K562 (cell line): ENCODE measurements around the gene P2RX1. TPM values are rescaled to one million over a fixed set of nuclear protein-coding genes. Genes with fewer than 3 reads are reported as not detected.

Source experiments
- ATAC-seq: fragments of 200-7000 bp; cut with Tn5 transposase; 3 replicates; pipeline ENCODE4 v1.9.1; 2020; ENCODE audit warnings: moderate library complexity
- BruUV-seq: library from RNA; stranded (reverse); fragments of 400-500 nt; replicated peaks from 2 replicates; lab custom pipeline; 2021; lab: Mats Ljungman, UMichigan
- CTCF ChIA-PET: fragments of 300-600 bp; formaldehyde crosslinking; extraction: SDS; loops from one replicate; lab custom pipeline; 2021; ENCODE audit warnings: low intra/inter-chr PET ratio; lab: Yijun Ruan, JAX
- POLR2A ChIA-PET: fragments of 300-600, 350-650 bp; sonication (Branson Sonifier 250); formaldehyde crosslinking; extraction: SDS; loops from one replicate; lab custom pipeline; 2021; ENCODE audit warnings: antibody characterized with exemption, inconsistent platforms; lab: Yijun Ruan, JAX
- DNase-seq, 4 experiments: peaks; one replicate each; pipeline versions ENCODE4 v3.0.0 to v3.0.0-alpha.2; 2011 to 2018; ENCODE audit warnings: low spot score in 3 of 4, mixed read lengths in 3 of 4; ENCODE audit errors: extremely low read depth in 1 of 4
- FAIRE-seq: peaks from 2 replicates; lab custom pipeline; 2011; peaks lifted over from hg19 to GRCh38; lab: Jason Lieb, UNC
- H2AFZ ChIP-seq: 2 replicates; pipeline ENCODE4 v1.6.0; 2011; ENCODE audit warnings: low read depth, low read length, control low read depth, inconsistent platforms
- H3K27ac ChIP-seq: fragments of 200-600 bp; 3 replicates; pipeline ENCODE4 v1.8.0; 2011; ENCODE audit warnings: low read depth, mild to moderate bottlenecking, control low read depth, inconsistent platforms, low read length, moderate library complexity, mixed read lengths; ENCODE audit errors: extremely low read depth
- H3K27me3 ChIP-seq, 2 experiments: fragments of 300-600 bp in 1 of 2; 2 replicates in 1 of 2; 3 replicates in 1 of 2; pipeline versions ENCODE4 v1.6.0 to v1.8.0; 2011; ENCODE audit warnings: inconsistent platforms in 2 of 2, low read length in 2 of 2, mild to moderate bottlenecking in 1 of 2, mixed read lengths in 1 of 2, moderate library complexity in 1 of 2; ENCODE audit not compliant: control insufficient read depth in 2 of 2, insufficient read depth in 2 of 2
- H3K36me3 ChIP-seq: fragments of 300-600 bp; 3 replicates; pipeline ENCODE4 v1.8.0; 2011; ENCODE audit warnings: mild to moderate bottlenecking, low read length, inconsistent platforms; ENCODE audit not compliant: control insufficient read depth, insufficient read depth
- H3K4me1 ChIP-seq, 2 experiments: fragments of 200-600 bp in 1 of 2; replicated peaks in 1 of 2; 2 replicates in 1 of 2; 3 replicates in 1 of 2; pipeline versions ENCODE4 v1.5.1 to v1.8.0; 2011; ENCODE audit warnings: inconsistent platforms in 2 of 2, low read length in 2 of 2, mild to moderate bottlenecking in 1 of 2, mixed read lengths in 1 of 2, moderate library complexity in 1 of 2; ENCODE audit not compliant: control insufficient read depth in 2 of 2, insufficient read depth in 2 of 2
- H3K4me2 ChIP-seq: 2 replicates; pipeline ENCODE4 v1.6.1; 2011; ENCODE audit warnings: low read length, control low read depth, inconsistent platforms, mixed read lengths; ENCODE audit not compliant: insufficient read depth
- H3K4me3 ChIP-seq: fragments of 200-600 bp; sonication (generic), shearing (Covaris generic); 2 replicates; pipeline ENCODE4 v1.5.1; 2016; ENCODE audit warnings: control low read depth, inconsistent platforms
- H3K79me2 ChIP-seq: fragments of 200-600 bp; 3 replicates; pipeline ENCODE4 v1.8.0; 2011; ENCODE audit warnings: low read length, inconsistent platforms; ENCODE audit not compliant: control insufficient read depth, insufficient read depth
- H3K9ac ChIP-seq, 2 experiments: 2 replicates each; pipeline versions ENCODE4 v1.6.0 to v1.6.1; 2011; ENCODE audit warnings: low read depth in 2 of 2, low read length in 2 of 2, control low read depth in 1 of 2, inconsistent platforms in 1 of 2, mild to moderate bottlenecking in 1 of 2, mixed read lengths in 1 of 2; ENCODE audit not compliant: insufficient read depth in 1 of 2
- H3K9me1 ChIP-seq: one replicate; pipeline ENCODE4 v1.6.0; 2011; ENCODE audit warnings: inconsistent platforms, mild to moderate bottlenecking, low read length, moderate library complexity; ENCODE audit not compliant: control insufficient read depth, insufficient read depth
- H3K9me3 ChIP-seq: replicated peaks from 2 replicates; pipeline ENCODE4 v1.5.1; 2011; ENCODE audit warnings: low read depth, low read length, inconsistent platforms; ENCODE audit not compliant: control insufficient read depth, insufficient read depth
- H4K20me1 ChIP-seq: replicated peaks from 2 replicates; pipeline ENCODE4 v1.6.1; 2011; ENCODE audit warnings: low read length, inconsistent platforms, mixed read lengths; ENCODE audit not compliant: control insufficient read depth, insufficient read depth
- DNMT1 ChIP-seq: fragments of 450-650 bp; IDR thresholded peaks from 2 replicates; pipeline ENCODE4 v1.6.1; 2016; ENCODE audit warnings: antibody characterized with exemption, mild to moderate bottlenecking
- E2F8 ChIP-seq: fragments of 450-650 bp; IDR thresholded peaks from 2 replicates; pipeline ENCODE4 v1.7.1; 2018; ENCODE audit warnings: mild to moderate bottlenecking, low read depth; ENCODE audit not compliant: partially characterized antibody
- FOXA3 ChIP-seq, 2 experiments: fragments of 450-650 bp in 1 of 2; sonication (generic) in 1 of 2; formaldehyde crosslinking; IDR thresholded peaks in 1 of 2; conservative IDR thresholded peaks in 1 of 2; 2 replicates each; pipeline versions ENCODE4 v1.4.0 to v1.8.0; 2020 to 2022; ENCODE audit warnings: mild to moderate bottlenecking in 2 of 2, missing genetic modification reagents in 1 of 2
- LARP7 ChIP-seq: fragments of 450-650 bp; IDR thresholded peaks from 2 replicates; pipeline ENCODE4 v1.6.1; 2016
- MAFK ChIP-seq: IDR thresholded peaks from 2 replicates; pipeline ENCODE4 v1.6.1; 2011; ENCODE audit warnings: low read length, improper control_type of control experiment
- MIER1 ChIP-seq: fragments of 450-650 bp; IDR thresholded peaks from 2 replicates; pipeline ENCODE4 v1.6.1; 2016; ENCODE audit warnings: antibody characterized with exemption, mild to moderate bottlenecking, low read depth
- NCOA6 ChIP-seq: fragments of 450-650 bp; IDR thresholded peaks from 2 replicates; pipeline ENCODE4 v1.6.1; 2017; ENCODE audit warnings: mild to moderate bottlenecking
- NFE2L1 ChIP-seq: fragments of 450-650 bp; IDR thresholded peaks from 2 replicates; pipeline ENCODE4 v1.6.1; 2016; ENCODE audit warnings: missing genetic modification characterization, low read depth, mild to moderate bottlenecking, missing compliant biosample characterization, moderate library complexity, borderline replicate concordance
- POLR2AphosphoS5 ChIP-seq: IDR thresholded peaks from 2 replicates; pipeline ENCODE4 v1.6.1; 2011; ENCODE audit warnings: mild to moderate bottlenecking, low read depth, low read length, moderate library complexity; ENCODE audit not compliant: control insufficient read depth, insufficient read depth
- PTTG1 ChIP-seq: fragments of 450-650 bp; IDR thresholded peaks from 2 replicates; pipeline ENCODE4 v1.6.1; 2016; ENCODE audit warnings: low read depth, mild to moderate bottlenecking, missing genetic modification characterization, missing compliant biosample characterization
- RERE ChIP-seq: sonication (generic); formaldehyde crosslinking; IDR thresholded peaks from 2 replicates; pipeline ENCODE4 v1.8.0; 2023; ENCODE audit warnings: missing genetic modification reagents, mild to moderate bottlenecking, borderline replicate concordance
- XRCC5 ChIP-seq: fragments of 200-400 bp; formaldehyde crosslinking; IDR thresholded peaks from 2 replicates; pipeline ENCODE4 v1.6.1; 2017; ENCODE audit warnings: low read depth, mild to moderate bottlenecking, low read length
- ZKSCAN1 ChIP-seq: fragments of 150-350 bp; IDR thresholded peaks from 2 replicates; pipeline ENCODE4 v1.6.1; 2016; ENCODE audit warnings: low read depth, low read length
- WGBS: fragments of 100-300 bp; shearing (Covaris generic); methylation state at CpG from one replicate; pipeline ENCODE4 v1.1.6; 2016; ENCODE audit warnings: low coverage, mixed read lengths; ENCODE audit not compliant: insufficient coverage; ENCODE audit errors: missing lambda C conversion rate; 5-methylcytosine and 5-hydroxymethylcytosine counted together
- in situ Hi-C: fragments of 300-500 bp; cut with MboI; formaldehyde crosslinking; loops from 4 replicates; pipeline ENCODE4 v1.15.0; 2018; ENCODE audit warnings: inconsistent platforms, mixed read lengths
- intact Hi-C: fragments of 100-400 bp; cut with micrococcal nuclease; formaldehyde crosslinking; loops from 2 replicates; pipeline ENCODE4 v1.14.2; 2022
- polyA plus RNA-seq, 8 experiments: library from polyadenylated mRNA; depleted of rRNA in 4 of 8; stranded (reverse) in 5 of 8; unstranded in 3 of 8; fragments of >200 nt; fragmentation: Nextera tagmentation in 2 of 8; fragmentation: Illumina TruSeq in 1 of 8; extraction: Ambion mirVana in 2 of 8; extraction: Trizol in 1 of 8; gene quantifications; 2 replicates each; pipeline versions ENCODE4 v1.2.1 to v1.2.3, GENCODE V29; 2011 to 2014; ENCODE audit warnings: inconsistent platforms in 1 of 8, missing spikeins in 1 of 8
- total RNA-seq, 7 experiments: library from RNA; depleted of rRNA in 6 of 7; stranded (reverse); fragments of >200 nt in 6 of 7; fragmentation: Illumina TruSeq in 2 of 7; extraction: Trizol in 2 of 7; gene quantifications; 2 replicates each; pipeline versions ENCODE4 v1.2.1 to v1.2.3, GENCODE V29; 2011 to 2021; ENCODE audit warnings: low replicate concordance in 1 of 7

The P2RX1 gene
- total and polyA plus RNA-seq, 9 of the 15 experiments (the other 6 are each of a cell fraction or from before 2014, with no cell fraction given), result 0.27 to 20.3 (median 10.3) TPM

- Histone ChIP-seq H4K20me1 (no peaks in the 10 kb centered on the region), H3K9ac (peak overlapping the region; percentile 46 to 90; a peak in 3 of 4 replicates), H3K36me3 (no peaks in the 10 kb centered on the region), H3K4me1 (peaks cover 33 to 70% of the 10 kb centered on the region in 2 experiments), H3K4me3 (peak overlapping the region; percentile 61), H2AFZ (peak overlapping the region; percentile 63), H3K9me1 (no peaks in the 10 kb centered on the region), H3K27ac (peak overlapping the region; percentile 48; the same call in 1 of the 3 replicates), H3K27me3 (no peaks in the 10 kb centered on the region), H3K4me2 (peak overlapping the region; percentile 78), H3K9me3 (no peaks in the 10 kb centered on the region), H3K79me2 (peaks cover 33% of the 10 kb centered on the region)
- POLR2A ChIA-PET, result interaction anchor here (0.7 to 2.5 kb wide), 2 partner anchors 22 to 229 kb away, joined by 3 to 9 read pairs; no protein-coding TSS in a partner anchor
- DNase-seq (peak; percentile 46 to 66 (median 63)), ATAC-seq (peak; percentile 43), FAIRE-seq (no peak)
- CTCF ChIA-PET, result interaction anchor here (0.7 kb wide), 1 partner anchor 115 kb away, joined by 3 read pairs; no protein-coding TSS in a partner anchor
- BruUV-seq, result no TSS peak
- under 1% methylated on average over 36 of the region's 96 CpGs for WGBS
- intact Hi-C loops (no loop called here), in situ Hi-C loops (no loop called here)
- TF ChIP-seq PTTG1 (tag), result no peak
- TF ChIP-seq ZKSCAN1, result no peak
- TF ChIP-seq MAFK, result no peak
- TF ChIP-seq MIER1, result no peak
- TF ChIP-seq DNMT1, result no peak
- no peak for TF ChIP-seq NFE2L1
- no peak for TF ChIP-seq RERE
- TF ChIP-seq LARP7, result no peak
- TF ChIP-seq NCOA6, result no peak
- no peak for TF ChIP-seq FOXA3 (CRISPR knock-in tag; conservative IDR thresholded peaks at IDR 0.05 in 1 of 2, IDR thresholded peaks at IDR 0.05 in 1 of 2)
- TF ChIP-seq POLR2AphosphoS5, result no peak
- no peak for TF ChIP-seq E2F8
- TF ChIP-seq XRCC5, result no peak
These were observed 23.9 kb downstream of the P2RX1 start for GRCh38 chr17:3892095-3892998.
